NT2/D1 (cell line): ENCODE measurements around the gene FLNC.
A peak's percentile ranks its signal among the peaks of the same experiment; 100 is the strongest.

ENCODE experiments used
- DNase-seq: peaks from one replicate; pipeline ENCODE4 v3.0.0-alpha.2; 2011; ENCODE audit warnings: low read depth, low spot score
- H3K27me3 ChIP-seq: 2 replicates; pipeline ENCODE4 v1.6.0; 2011; ENCODE audit warnings: mild to moderate bottlenecking; ENCODE audit not compliant: insufficient read length, insufficient read depth
- H3K36me3 ChIP-seq: 2 replicates; pipeline ENCODE4 v1.6.1; 2011; ENCODE audit warnings: mild to moderate bottlenecking, low read length, mixed read lengths; ENCODE audit not compliant: insufficient read depth, insufficient read length
- H3K4me1 ChIP-seq: 2 replicates; pipeline ENCODE4 v1.5.1; 2011; ENCODE audit not compliant: insufficient read depth, insufficient read length
- H3K4me3 ChIP-seq: 2 replicates; pipeline ENCODE4 v1.5.1; 2011; ENCODE audit warnings: low read depth; ENCODE audit not compliant: insufficient read length
- H3K9ac ChIP-seq: 2 replicates; pipeline ENCODE4 v1.6.0; 2011; ENCODE audit warnings: low read depth; ENCODE audit not compliant: insufficient read length
- H3K9me3 ChIP-seq: 2 replicates; pipeline ENCODE4 v1.5.1; 2011; ENCODE audit warnings: mild to moderate bottlenecking, low read length; ENCODE audit not compliant: insufficient read depth
- SUZ12 ChIP-seq: IDR thresholded peaks from 2 replicates; pipeline ENCODE4 v1.6.1; 2011; ENCODE audit not compliant: insufficient read length, insufficient read depth; ENCODE audit errors: extremely low read depth
- YY1 ChIP-seq: IDR thresholded peaks from 2 replicates; pipeline ENCODE4 v1.6.1; 2011; ENCODE audit not compliant: insufficient read length, insufficient read depth
- ZNF274 ChIP-seq: IDR thresholded peaks from 2 replicates; pipeline ENCODE4 v1.6.1; 2011; ENCODE audit warnings: mild to moderate bottlenecking, low read depth, low read length

The FLNC gene

GRCh38 chr7:128876127-128876526 is 45.9 kb downstream of the FLNC start:
- no peak for DNase-seq
- Histone ChIP-seq H3K9ac (no peak overlapping the region), H3K4me3 (no peak overlapping the region), H3K9me3 (no peaks in the 10 kb centered on the region), H3K27me3 (peaks cover 5% of the 10 kb centered on the region), H3K4me1 (peaks cover 18% of the 10 kb centered on the region), H3K36me3 (no peaks in the 10 kb centered on the region)
- no peak for TF ChIP-seq SUZ12
- no peak for TF ChIP-seq YY1
- no peak for TF ChIP-seq ZNF274

- no peak for DNase-seq
- H3K9me3 ChIP-seq: no peaks in the 10 kb centered on the region
- H3K4me3 ChIP-seq: no peak overlapping the region
- no peak overlapping the region for H3K9ac ChIP-seq
- no peaks in the 10 kb centered on the region for H3K36me3 ChIP-seq
- peaks cover 1% of the 10 kb centered on the region for H3K27me3 ChIP-seq
- no peak for TF ChIP-seq SUZ12
- no peak for TF ChIP-seq ZNF274
- no peak for TF ChIP-seq YY1
- peaks cover 18% of the 10 kb centered on the region for H3K4me1 ChIP-seq
Observed at GRCh38 chr7:128876586-128876977, 46.4 kb downstream of the FLNC start.

DNA sequence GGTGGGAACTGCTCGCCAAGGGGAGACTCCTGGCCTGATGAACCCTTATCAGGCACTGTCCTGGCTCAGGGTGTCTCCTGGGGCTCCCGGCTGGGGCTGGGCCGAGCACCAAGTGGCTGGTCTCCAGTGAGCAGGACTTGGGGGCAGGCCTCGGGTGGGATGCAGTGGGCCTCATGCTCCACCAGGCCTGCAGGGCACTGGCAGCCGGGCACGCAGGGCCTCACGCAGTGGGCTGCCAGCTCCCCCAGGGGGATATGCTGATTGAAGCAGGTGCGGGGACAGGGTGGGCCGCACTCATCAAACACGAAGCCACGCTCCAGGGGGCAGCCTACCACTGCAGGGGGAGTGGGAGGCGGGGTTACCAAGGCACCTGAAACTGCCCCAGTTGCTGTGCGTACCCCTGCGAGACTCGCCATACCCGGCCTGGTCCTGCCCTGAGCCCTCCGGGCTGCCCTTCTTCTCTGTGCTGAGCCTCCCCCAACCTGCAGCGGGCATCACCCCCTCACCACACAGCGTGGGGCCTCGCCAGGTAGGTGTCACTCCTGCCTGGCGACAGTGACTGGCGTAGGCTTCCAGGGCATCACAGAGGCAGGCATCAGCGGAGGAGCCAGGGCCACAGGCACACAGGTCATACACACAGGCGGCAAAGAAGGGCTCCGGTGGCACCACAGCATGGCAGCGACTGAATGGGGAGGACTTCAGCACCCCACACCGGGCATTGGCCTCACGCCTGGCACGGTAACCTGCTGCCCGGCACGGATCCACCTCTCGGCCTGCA is 47.0 kb downstream of the FLNC start:
- Histone ChIP-seq H3K27me3 (no peaks in the 10 kb centered on the region), H3K9me3 (no peaks in the 10 kb centered on the region), H3K9ac (no peak overlapping the region), H3K4me3 (no peak overlapping the region), H3K4me1 (peaks cover 18% of the 10 kb centered on the region), H3K36me3 (no peaks in the 10 kb centered on the region)
- no peak for TF ChIP-seq YY1
- TF ChIP-seq SUZ12: no peak
- TF ChIP-seq ZNF274: no peak
- no peak for DNase-seq

- TF ChIP-seq SUZ12 (no peak), ZNF274 (no peak), YY1 (no peak)
- Histone ChIP-seq H3K9me3 (no peaks in the 10 kb centered on the region), H3K36me3 (no peaks in the 10 kb centered on the region), H3K9ac (no peak overlapping the region), H3K27me3 (no peaks in the 10 kb centered on the region), H3K4me3 (no peak overlapping the region), H3K4me1 (peaks cover 18% of the 10 kb centered on the region)
- DNase-seq: no peak
Observed at GRCh38 chr7:128877756-128878120, 47.5 kb downstream of the FLNC start.

- Histone ChIP-seq H3K9ac (no peak overlapping the region), H3K9me3 (no peaks in the 10 kb centered on the region), H3K4me1 (peaks cover 13% of the 10 kb centered on the region), H3K27me3 (no peaks in the 10 kb centered on the region), H3K36me3 (no peaks in the 10 kb centered on the region), H3K4me3 (no peak overlapping the region)
- TF ChIP-seq ZNF274: no peak
- TF ChIP-seq SUZ12: no peak
- TF ChIP-seq YY1: no peak
- DNase-seq: no peak
Observed at GRCh38 chr7:128878226-128879105, 48.3 kb downstream of the FLNC start.

DNA sequence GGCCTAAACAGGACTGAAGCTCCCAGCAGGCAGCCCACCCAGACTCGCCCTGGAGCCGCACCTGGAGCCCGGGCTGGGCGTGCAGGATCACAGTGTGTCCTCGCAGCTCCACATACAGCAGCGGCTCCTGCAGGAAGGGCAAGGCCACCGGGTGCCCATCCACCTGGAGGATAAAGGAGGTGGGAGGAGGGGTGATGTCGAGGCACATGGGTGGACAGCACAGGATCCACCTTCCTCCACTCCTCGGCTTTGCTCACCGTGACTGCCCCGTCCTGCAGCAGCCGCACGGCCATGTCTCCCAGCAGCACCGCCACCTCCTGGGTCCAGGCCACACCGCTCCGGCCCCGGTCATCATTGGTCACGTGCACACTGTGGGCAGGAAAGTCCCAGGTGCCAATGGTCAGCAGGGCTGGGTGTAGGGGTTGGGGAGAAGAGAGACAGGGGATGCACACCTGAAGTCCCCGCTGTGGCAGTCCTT is 49.3 kb downstream of the FLNC start:
- Histone ChIP-seq H3K27me3 (no peaks in the 10 kb centered on the region), H3K4me3 (no peak overlapping the region), H3K4me1 (peaks cover 16% of the 10 kb centered on the region), H3K36me3 (no peaks in the 10 kb centered on the region), H3K9me3 (no peaks in the 10 kb centered on the region), H3K9ac (peak overlapping the region; percentile 68)
- DNase-seq: no peak
- no peak for TF ChIP-seq ZNF274
- no peak for TF ChIP-seq SUZ12
- no peak for TF ChIP-seq YY1
